VCaP (cell line): Measurements from ENCODE around the gene SOX11.

Experiments
- H3K27ac ChIP-seq: fragments of 450-650 bp; 2 replicates; pipeline ENCODE4 v1.5.1; 2017
- CTCF ChIP-seq: fragments of 450-650 bp; conservative IDR thresholded peaks from 2 replicates; pipeline ENCODE4 v1.5.1; 2017; ENCODE audit warnings: mild to moderate bottlenecking, moderate library complexity

The SOX11 gene

GRCh38 chr2:5699963-5700362, 7.8 kb downstream of the SOX11 start:
- no peak overlapping the region for H3K27ac ChIP-seq
- no peak for TF ChIP-seq CTCF

GRCh38 chr2:5700551-5700950, 8.4 kb downstream of the SOX11 start:
- H3K27ac ChIP-seq: no peak overlapping the region
- TF ChIP-seq CTCF: no peak

GRCh38 chr2:5701266-5701665, 9.1 kb downstream of the SOX11 start:
- H3K27ac ChIP-seq: no peak overlapping the region

GRCh38 chr2:5703166-5703565, 11.0 kb downstream of the SOX11 start:
- no peak for TF ChIP-seq CTCF
- H3K27ac ChIP-seq: no peak overlapping the region

More at GRCh38 chr2:5701266-5701665, 9.1 kb downstream of the SOX11 start:
- no peak for TF ChIP-seq CTCF

- TF ChIP-seq CTCF: no peak
Measured at GRCh38 chr2:5705490-5705889, 13.3 kb downstream of the SOX11 start.

GRCh38 chr2:5706717-5707455, 14.7 kb downstream of the SOX11 start:
- no peak overlapping the region for H3K27ac ChIP-seq
- no peak for TF ChIP-seq CTCF

More at GRCh38 chr2:5705490-5705889, 13.3 kb downstream of the SOX11 start:
- no peak overlapping the region for H3K27ac ChIP-seq

GRCh38 chr2:5710615-5711014, 18.4 kb downstream of the SOX11 start:
- TF ChIP-seq CTCF: no peak

More at GRCh38 chr2:5710615-5711014, 18.4 kb downstream of the SOX11 start:
- H3K27ac ChIP-seq: no peak overlapping the region
